ENCODE results near the gene FAM131A. TPM values are rescaled to one million over a fixed set of nuclear protein-coding genes. Genes with fewer than 3 reads are reported as not detected.
A peak's percentile ranks its signal among the peaks of the same experiment; 100 is the strongest.

Gene FAM131A
- total and polyA plus RNA-seq, 9 of the 15 experiments (the other 6 are each of a cell fraction or from before 2014, with no cell fraction given) = 0.48 to 11.1 (median 4.3) TPM

GRCh38 chr3:184347321-184348056 is 10.1 kb downstream of the FAM131A start:
- WGBS (ENCODE audit: insufficient coverage, low coverage, missing lambda C conversion rate) = 12% methylated on average over 12 of the region's 12 CpGs
- H3K27ac ChIP-seq (ENCODE audit: extremely low read depth, low read depth, low read length) = peak overlapping the region; percentile 88
- H2AFZ ChIP-seq (ENCODE audit: low read depth, low read length) = peak overlapping the region; percentile 64
- no peaks in the 10 kb centered on the region for H4K20me1 ChIP-seq (replicated peaks; ENCODE audit: control insufficient read depth, insufficient read depth, low read length)
- no TSS peak for BruUV-seq (replicated peaks)
- H3K9ac ChIP-seq (ENCODE audit: insufficient read depth in 1 of 2, low read depth in 2 of 2, low read length in 2 of 2) = peak overlapping the region; percentile 60 to 88
- H3K9me1 ChIP-seq (ENCODE audit: control insufficient read depth, insufficient read depth, low read length) = peaks cover 6% of the 10 kb centered on the region
- intact Hi-C loops (cut with micrococcal nuclease) = no loop called here
- peaks cover 59 to 72% of the 10 kb centered on the region in 2 experiments for H3K4me1 ChIP-seq (replicated peaks in 1 of 2; ENCODE audit: control insufficient read depth in 2 of 2, insufficient read depth in 2 of 2, low read length in 2 of 2)
- ChIA-PET POLR2A (interaction anchor here (0.6 to 2.0 kb wide), 7 partner anchors 9 to 32 kb away, joined by 3 to 9 read pairs (median 7); partner anchors contain the start of gene THPO), CTCF (ENCODE audit: low intra/inter-chr PET ratio) (no interaction called here)
- no peaks in the 10 kb centered on the region for H3K9me3 ChIP-seq (replicated peaks; ENCODE audit: control insufficient read depth, insufficient read depth, low read depth, low read length)
- FAIRE-seq = peak; percentile 90
- peaks cover 55% of the 10 kb centered on the region; the same call in 2 of the 3 replicates for H3K36me3 ChIP-seq (ENCODE audit: control insufficient read depth, insufficient read depth, low read length)
- peak; percentile 49 for ATAC-seq
- H3K27me3 ChIP-seq (ENCODE audit: control insufficient read depth in 2 of 2, insufficient read depth in 2 of 2, low read length in 2 of 2) = no peaks in the 10 kb centered on the region
- H3K79me2 ChIP-seq (ENCODE audit: control insufficient read depth, insufficient read depth, low read length) = peaks cover 8% of the 10 kb centered on the region; the same call in 2 of the 3 replicates
- peak in 3 of 4 experiments; percentile 43 to 87 (median 68) for DNase-seq (ENCODE audit: extremely low read depth in 1 of 4, low spot score in 3 of 4)
- no peak overlapping the region for H3K4me3 ChIP-seq
- in situ Hi-C loops (cut with MboI) = no loop called here
- H3K4me2 ChIP-seq (ENCODE audit: insufficient read depth, low read length) = peak overlapping the region; percentile 79
- TF ChIP-seq STAT5A (IDR thresholded peaks at IDR 0.05; ENCODE audit: borderline replicate concordance, low read length) = peak; percentile 60
- TF ChIP-seq ZNF324 (CRISPR knock-in tag; IDR thresholded peaks at IDR 0.05) = no peak
- no peak for TF ChIP-seq ZNF586 (CRISPR knock-in tag; conservative IDR thresholded peaks at IDR 0.05)
- no peak for TF ChIP-seq FOXK1 (CRISPR knock-in tag; IDR thresholded peaks at IDR 0.05; ENCODE audit: borderline replicate concordance)
- no peak for TF ChIP-seq PRPF4 (IDR thresholded peaks at IDR 0.05; ENCODE audit: insufficient read depth, low read depth, low read length, poor library complexity, severe bottlenecking)
- no peak for TF ChIP-seq DACH1 (IDR thresholded peaks at IDR 0.05; ENCODE audit: partially characterized antibody)
- TF ChIP-seq BRD9 (IDR thresholded peaks at IDR 0.05; ENCODE audit: low read depth, partially characterized antibody) = peak; percentile 27
- peak; percentile 51; the same call in 1 of the 2 replicates for TF ChIP-seq NCOR1 (IDR thresholded peaks at IDR 0.05)
- TF ChIP-seq, protein P1, sequence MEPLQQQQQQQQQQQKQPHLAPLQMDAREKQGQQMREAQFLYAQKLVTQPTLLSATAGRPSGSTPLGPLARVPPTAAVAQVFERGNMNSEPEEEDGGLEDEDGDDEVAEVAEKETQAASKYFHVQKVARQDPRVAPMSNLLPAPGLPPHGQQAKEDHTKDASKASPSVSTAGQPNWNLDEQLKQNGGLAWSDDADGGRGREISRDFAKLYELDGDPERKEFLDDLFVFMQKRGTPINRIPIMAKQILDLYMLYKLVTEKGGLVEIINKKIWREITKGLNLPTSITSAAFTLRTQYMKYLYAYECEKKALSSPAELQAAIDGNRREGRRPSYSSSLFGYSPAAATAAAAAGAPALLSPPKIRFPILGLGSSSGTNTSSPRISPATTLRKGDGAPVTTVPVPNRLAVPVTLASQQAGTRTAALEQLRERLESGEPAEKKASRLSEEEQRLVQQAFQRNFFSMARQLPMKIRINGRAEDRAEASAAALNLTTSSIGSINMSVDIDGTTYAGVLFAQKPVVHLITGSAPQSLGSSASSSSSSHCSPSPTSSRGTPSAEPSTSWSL (CRISPR knock-in tag; IDR thresholded peaks at IDR 0.05; ENCODE audit: borderline replicate concordance) = no peak
- no peak for TF ChIP-seq GABPA (tag; conservative IDR thresholded peaks at IDR 0.05; ENCODE audit: low read depth)
- no peak for TF ChIP-seq KHSRP (IDR thresholded peaks at IDR 0.05)
- TF ChIP-seq GTF2E2 (tag; IDR thresholded peaks at IDR 0.05) = no peak
- no peak for TF ChIP-seq PRDM10 (IDR thresholded peaks at IDR 0.05; ENCODE audit: partially characterized antibody)
- TF ChIP-seq RB1 (IDR thresholded peaks at IDR 0.05; ENCODE audit: low read depth) = no peak
- TF ChIP-seq, protein P2, sequence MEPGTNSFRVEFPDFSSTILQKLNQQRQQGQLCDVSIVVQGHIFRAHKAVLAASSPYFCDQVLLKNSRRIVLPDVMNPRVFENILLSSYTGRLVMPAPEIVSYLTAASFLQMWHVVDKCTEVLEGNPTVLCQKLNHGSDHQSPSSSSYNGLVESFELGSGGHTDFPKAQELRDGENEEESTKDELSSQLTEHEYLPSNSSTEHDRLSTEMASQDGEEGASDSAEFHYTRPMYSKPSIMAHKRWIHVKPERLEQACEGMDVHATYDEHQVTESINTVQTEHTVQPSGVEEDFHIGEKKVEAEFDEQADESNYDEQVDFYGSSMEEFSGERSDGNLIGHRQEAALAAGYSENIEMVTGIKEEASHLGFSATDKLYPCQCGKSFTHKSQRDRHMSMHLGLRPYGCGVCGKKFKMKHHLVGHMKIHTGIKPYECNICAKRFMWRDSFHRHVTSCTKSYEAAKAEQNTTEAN (CRISPR knock-in tag; IDR thresholded peaks at IDR 0.05) = 0 out of 2 replicates have a peak, but pooled peaks have one; percentile 45
- no peak for TF ChIP-seq OTX1 (CRISPR knock-in tag; IDR thresholded peaks at IDR 0.05)
